Activated CD8-positive, alpha-beta memory T cell treated with anti-CD3 and anti-CD28 coated beads, Interleukin-2, amount 10 ng/mL, durations not matched to agents 7 days and 5 days (primary cell): Measurements from ENCODE around the gene HS6ST2. TPM values are rescaled to one million over a fixed set of nuclear protein-coding genes. Genes with fewer than 3 reads are reported as not detected.

ENCODE experiments used
- ATAC-seq: fragments of 150-1000 bp; cut with Tn5 transposase; one replicate; pipeline ENCODE4 v1.10.0; 2021; ENCODE audit warnings: moderate library complexity
- CTCF ChIA-PET: fragments of 350-600 bp; sonication (Branson Sonifier 250); formaldehyde crosslinking; loops from one replicate; lab custom pipeline; 2021; ENCODE audit warnings: antibody characterized with exemption; lab: Charles Lee
- DNase-seq: peaks from one replicate; pipeline ENCODE4 v3.0.0-alpha.2; 2020
- H3K27ac Mint-ChIP-seq: one replicate; pipeline ENCODE4 v1.8.0; 2021; ENCODE audit warnings: mild to moderate bottlenecking, mixed read lengths
- H3K27me3 Mint-ChIP-seq: one replicate; pipeline ENCODE4 v1.8.0; 2021; ENCODE audit warnings: mixed read lengths
- H3K36me3 Mint-ChIP-seq: one replicate; pipeline ENCODE4 v1.8.0; 2021; ENCODE audit warnings: mild to moderate bottlenecking, mixed read lengths
- H3K4me1 Mint-ChIP-seq: one replicate; pipeline ENCODE4 v1.8.0; 2021; ENCODE audit warnings: mixed read lengths
- H3K4me3 Mint-ChIP-seq: one replicate; pipeline ENCODE4 v1.8.0; 2021; ENCODE audit warnings: mild to moderate bottlenecking, moderate library complexity, mixed read lengths
- H3K9me3 Mint-ChIP-seq: one replicate; pipeline ENCODE4 v1.8.0; 2022; ENCODE audit warnings: low read depth, mixed read lengths
- total RNA-seq, 2 experiments: library from RNA; stranded (reverse); gene quantifications; one replicate each; pipeline ENCODE4 v1.2.3, GENCODE V29; 2021

The HS6ST2 gene
- total RNA-seq, 2 experiments from 2014 or later = 0.14 TPM; not detected in 1

DNA sequence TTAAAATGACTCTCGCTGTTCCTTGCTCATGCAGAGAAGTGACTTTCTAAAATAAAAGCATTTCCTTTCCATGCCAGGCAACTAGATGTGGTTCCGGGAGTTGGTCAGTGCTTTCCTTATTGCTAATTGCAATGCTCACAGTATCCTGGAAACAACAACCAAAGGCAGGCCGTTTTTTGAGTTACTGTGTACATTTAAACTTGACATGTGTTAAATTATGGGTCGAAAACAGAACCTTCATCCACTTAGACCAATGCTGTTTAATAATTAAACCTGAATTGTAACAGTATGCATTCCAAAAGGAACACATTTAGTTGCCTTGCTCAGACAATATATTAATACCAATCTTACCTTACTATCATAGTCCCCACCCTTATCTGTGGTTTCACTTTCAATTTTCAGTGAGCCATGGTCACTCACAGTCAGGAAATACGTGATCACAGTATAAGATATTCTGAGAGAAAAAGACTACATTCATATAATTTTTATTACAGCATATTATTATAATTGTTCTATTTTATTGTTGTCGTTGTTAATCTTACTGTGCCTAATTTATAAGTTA lies 102.6 kb downstream of the HS6ST2 start:
- Mint-ChIP-seq H3K4me1 (peaks cover 30% of the 10 kb centered on the region), H3K36me3 (peaks cover 7% of the 10 kb centered on the region)

DNA sequence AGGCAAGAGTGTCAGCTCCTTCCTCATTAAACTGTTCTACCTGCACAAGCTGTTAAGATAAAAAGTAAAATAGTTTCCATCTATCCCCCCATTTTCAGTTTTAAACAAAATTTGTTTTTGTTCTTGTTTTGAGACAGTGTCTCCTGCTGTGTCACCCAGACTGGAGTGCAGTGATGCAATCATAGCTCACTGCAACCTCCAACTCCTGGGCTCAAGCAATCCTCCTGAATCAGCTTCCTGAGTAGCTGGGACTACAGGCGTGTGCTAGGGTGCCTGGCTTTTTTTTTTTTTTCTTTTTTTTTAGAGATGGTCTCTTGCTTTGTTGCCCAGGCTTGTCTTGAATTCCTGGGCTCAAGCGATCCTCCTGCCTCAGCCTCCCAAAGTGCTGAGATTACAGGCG lies 105.4 kb downstream of the HS6ST2 start:
- peaks cover 9% of the 10 kb centered on the region for H3K4me1 Mint-ChIP-seq
- peaks cover 5% of the 10 kb centered on the region for H3K36me3 Mint-ChIP-seq
- CTCF ChIA-PET = no interaction called here
- peaks cover 3% of the 10 kb centered on the region for H3K9me3 Mint-ChIP-seq
- DNase-seq = no peak
- peaks cover 20% of the 10 kb centered on the region for H3K27me3 Mint-ChIP-seq
- H3K27ac Mint-ChIP-seq = no peak overlapping the region
- H3K4me3 Mint-ChIP-seq = no peak overlapping the region
- no peak for ATAC-seq

More for the DNA sequence above, 102.6 kb downstream of the HS6ST2 start:
- Mint-ChIP-seq H3K4me3 (no peak overlapping the region), H3K27me3 (peaks cover 6% of the 10 kb centered on the region), H3K27ac (no peak overlapping the region), H3K9me3 (peaks cover 3% of the 10 kb centered on the region)
- CTCF ChIA-PET = no interaction called here
- DNase-seq (no peak), ATAC-seq (no peak)

DNA sequence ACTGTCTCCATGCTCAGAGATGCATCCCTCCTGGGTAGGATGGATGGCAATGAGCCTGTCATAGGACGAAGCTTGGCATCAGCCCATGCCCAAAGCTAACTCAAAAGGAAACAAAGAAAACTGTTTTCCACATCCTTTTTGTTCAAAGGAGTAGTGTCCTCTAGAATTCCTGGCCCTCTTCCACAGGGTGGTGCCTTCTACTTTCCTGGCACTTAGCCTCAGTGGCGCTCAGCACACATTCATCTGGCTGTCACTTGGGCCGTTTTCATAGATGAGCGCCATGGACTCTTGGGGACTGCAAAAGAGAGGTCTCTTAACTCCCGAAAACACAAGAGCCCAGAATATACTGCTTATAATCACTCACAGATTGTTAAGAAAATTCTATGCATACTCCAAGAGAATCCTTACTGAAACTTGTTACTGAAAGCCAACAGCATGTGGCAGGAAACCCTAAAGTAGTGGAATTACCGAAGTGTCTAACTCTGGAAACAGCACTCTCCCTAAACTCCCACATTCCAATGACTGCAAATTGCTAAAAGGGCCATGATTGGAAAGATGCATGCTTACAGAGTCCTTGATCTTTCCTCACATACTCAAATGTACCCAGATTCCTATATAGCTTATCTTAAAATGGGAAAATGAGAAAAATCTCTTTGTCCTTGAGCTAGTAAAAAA lies 110.0 kb downstream of the HS6ST2 start:
- no peak for DNase-seq
- Mint-ChIP-seq H3K27ac (no peak overlapping the region), H3K9me3 (no peaks in the 10 kb centered on the region), H3K4me3 (no peak overlapping the region), H3K27me3 (peaks cover 23% of the 10 kb centered on the region), H3K36me3 (no peaks in the 10 kb centered on the region), H3K4me1 (no peaks in the 10 kb centered on the region)
- no peak for ATAC-seq
- CTCF ChIA-PET = no interaction called here

DNA sequence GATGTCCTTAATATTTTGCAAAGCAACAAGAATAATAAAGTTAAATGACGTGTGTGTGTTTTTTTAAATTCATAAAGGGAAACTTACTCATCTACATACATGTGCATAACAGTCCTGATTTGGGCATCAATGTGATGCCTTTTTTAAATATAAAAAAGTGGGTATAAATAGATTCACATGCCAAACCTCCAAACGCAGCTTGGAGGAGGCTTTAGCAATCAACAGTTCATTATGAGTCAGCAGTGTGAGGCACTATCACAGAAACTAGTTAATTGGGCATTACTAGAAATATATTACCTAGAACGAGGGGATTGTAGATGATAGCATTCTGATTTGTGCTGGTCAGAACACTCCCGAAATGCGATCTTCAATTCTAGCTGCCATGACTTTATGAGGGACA lies 115.1 kb downstream of the HS6ST2 start:
- Mint-ChIP-seq H3K4me3 (no peak overlapping the region), H3K27ac (no peak overlapping the region), H3K4me1 (no peaks in the 10 kb centered on the region), H3K27me3 (peaks cover 3% of the 10 kb centered on the region), H3K9me3 (no peaks in the 10 kb centered on the region), H3K36me3 (no peaks in the 10 kb centered on the region)
- no peak for DNase-seq
- ATAC-seq = no peak
- CTCF ChIA-PET = no interaction called here

DNA sequence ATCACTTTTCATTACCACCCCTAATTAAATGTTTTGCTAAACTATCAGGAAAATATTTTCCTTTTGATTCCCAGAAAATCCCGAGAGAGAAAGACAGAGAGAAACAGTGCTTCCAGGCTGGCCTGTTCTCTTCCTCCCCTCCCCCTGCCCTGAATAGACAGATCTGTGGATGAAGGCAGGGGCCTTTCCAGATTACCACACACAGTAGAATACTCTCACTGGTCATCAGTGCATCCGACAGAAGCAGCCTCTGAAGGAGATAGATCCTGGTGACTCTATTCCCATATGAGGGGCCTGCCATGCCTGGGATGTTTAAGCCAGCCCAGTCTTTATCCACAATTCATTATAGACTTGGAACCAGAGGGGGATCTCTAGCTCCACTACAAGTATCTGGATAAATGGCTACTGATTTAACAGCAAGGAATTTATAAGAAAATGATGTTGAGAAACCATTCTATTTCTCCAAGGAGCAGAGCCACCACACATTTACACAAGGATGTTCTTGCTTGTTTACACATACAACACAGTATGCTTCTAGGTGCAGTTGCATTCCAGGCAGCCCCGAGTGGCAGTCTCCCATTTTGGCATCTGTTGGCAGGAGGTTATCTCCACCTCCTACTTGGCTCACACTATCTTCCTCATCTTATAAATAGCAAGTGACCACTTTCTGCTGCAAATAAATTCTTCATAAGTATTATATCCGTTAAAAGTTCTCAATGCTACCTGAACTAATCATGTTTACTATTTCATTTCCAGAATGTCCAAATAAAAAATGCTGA lies 115.8 kb downstream of the HS6ST2 start:
- Mint-ChIP-seq H3K4me1 (no peaks in the 10 kb centered on the region), H3K27ac (no peak overlapping the region), H3K9me3 (no peaks in the 10 kb centered on the region), H3K4me3 (no peak overlapping the region), H3K27me3 (peaks cover 3% of the 10 kb centered on the region), H3K36me3 (no peaks in the 10 kb centered on the region)
- no peak for DNase-seq
- no peak for ATAC-seq
- CTCF ChIA-PET = no interaction called here

DNA sequence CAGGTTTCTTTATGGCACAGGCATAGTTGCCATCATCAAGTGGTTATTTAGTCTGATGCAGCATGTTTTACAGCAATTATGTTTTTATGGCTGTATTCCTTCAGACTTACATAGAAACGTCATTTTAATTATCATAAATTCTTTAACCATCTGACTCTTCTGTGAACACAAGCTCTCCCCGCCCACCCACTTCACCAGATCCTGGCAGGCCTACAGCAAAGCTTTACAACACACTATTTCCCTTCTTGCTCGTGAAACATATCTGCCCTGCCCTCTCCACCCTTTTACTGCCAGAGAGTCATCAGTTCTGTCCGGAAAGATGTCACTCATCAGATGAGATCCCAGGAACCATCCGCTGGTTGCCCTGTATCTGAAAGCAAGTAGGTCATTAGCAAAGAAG lies 120.5 kb downstream of the HS6ST2 start:
- DNase-seq = no peak
- CTCF ChIA-PET = no interaction called here
- Mint-ChIP-seq H3K36me3 (no peaks in the 10 kb centered on the region), H3K27ac (no peak overlapping the region), H3K4me1 (no peaks in the 10 kb centered on the region), H3K4me3 (no peak overlapping the region), H3K27me3 (peaks cover 7% of the 10 kb centered on the region), H3K9me3 (no peaks in the 10 kb centered on the region)
- no peak for ATAC-seq

DNA sequence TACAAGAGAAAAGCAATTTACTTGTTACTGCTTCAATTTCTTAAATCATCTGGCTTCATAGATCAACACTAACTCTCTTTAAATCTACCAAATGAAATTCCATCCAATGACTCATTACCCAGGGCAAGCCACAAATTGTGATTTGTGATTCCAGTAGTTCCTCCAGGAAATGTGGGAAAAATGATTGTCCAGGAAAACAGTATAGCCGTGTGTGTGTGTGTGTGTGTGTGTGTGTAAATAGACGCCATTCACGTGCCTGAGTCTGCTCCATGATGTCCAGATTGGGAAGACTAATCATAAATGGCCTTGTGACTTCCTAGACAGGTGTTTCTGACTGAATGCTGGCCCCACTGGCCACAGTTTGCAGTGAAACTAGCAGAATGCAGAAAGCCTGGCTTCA lies 121.3 kb downstream of the HS6ST2 start:
- ATAC-seq (no peak), DNase-seq (no peak)
- no peaks in the 10 kb centered on the region for H3K4me1 Mint-ChIP-seq
- H3K36me3 Mint-ChIP-seq = no peaks in the 10 kb centered on the region
- no peak overlapping the region for H3K4me3 Mint-ChIP-seq
- no peak overlapping the region for H3K27ac Mint-ChIP-seq
- peaks cover 7% of the 10 kb centered on the region for H3K27me3 Mint-ChIP-seq
- H3K9me3 Mint-ChIP-seq = no peaks in the 10 kb centered on the region
- CTCF ChIA-PET = no interaction called here

DNA sequence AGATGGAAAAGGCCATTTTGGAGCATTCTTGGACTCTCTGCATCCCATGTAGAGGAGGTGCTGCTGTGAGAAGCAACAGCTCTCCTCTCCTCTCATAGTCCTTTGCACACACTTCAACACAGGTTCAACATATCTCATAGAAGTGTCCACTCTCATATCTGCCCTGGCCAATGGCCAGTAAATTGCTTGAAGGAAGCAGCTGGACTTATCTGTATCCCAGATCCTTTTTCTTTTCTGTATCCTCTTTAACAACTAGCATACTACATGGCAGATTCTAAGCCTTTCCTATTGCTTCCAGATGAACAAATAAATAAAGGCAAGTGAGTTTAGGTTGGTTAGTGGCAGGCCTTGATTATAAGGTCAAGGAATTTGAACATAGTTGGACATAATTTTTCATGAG lies 122.0 kb downstream of the HS6ST2 start:
- H3K9me3 Mint-ChIP-seq = no peaks in the 10 kb centered on the region
- no peak overlapping the region for H3K4me3 Mint-ChIP-seq
- H3K4me1 Mint-ChIP-seq = no peaks in the 10 kb centered on the region
- DNase-seq (no peak), ATAC-seq (no peak)
- H3K36me3 Mint-ChIP-seq = no peaks in the 10 kb centered on the region
- H3K27me3 Mint-ChIP-seq = peaks cover 7% of the 10 kb centered on the region
- H3K27ac Mint-ChIP-seq = no peak overlapping the region
- CTCF ChIA-PET = no interaction called here

DNA sequence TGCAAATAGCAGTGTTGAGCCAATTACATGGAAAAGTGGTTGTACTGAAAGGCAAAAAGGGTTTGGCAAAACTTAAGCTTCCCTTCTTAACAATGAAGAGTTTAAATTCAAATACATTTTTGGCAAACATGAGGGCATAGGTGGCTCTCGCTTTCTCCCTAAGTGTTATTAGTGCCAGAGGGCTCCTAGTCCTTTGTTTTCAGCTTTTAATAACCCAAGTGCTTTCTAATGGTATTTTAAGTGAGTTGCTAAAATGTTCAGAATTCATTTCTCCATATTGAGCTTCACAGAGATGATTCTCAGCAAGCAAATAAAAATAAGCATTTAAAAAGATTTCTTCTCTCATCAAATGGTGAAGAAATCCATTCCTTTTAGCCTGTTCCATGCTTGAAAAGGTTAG lies 123.7 kb downstream of the HS6ST2 start:
- Mint-ChIP-seq H3K4me1 (no peaks in the 10 kb centered on the region), H3K4me3 (no peak overlapping the region), H3K27ac (no peak overlapping the region), H3K36me3 (no peaks in the 10 kb centered on the region), H3K27me3 (peaks cover 7% of the 10 kb centered on the region), H3K9me3 (no peaks in the 10 kb centered on the region)
- CTCF ChIA-PET = no interaction called here
- no peak for ATAC-seq
- DNase-seq = no peak

DNA sequence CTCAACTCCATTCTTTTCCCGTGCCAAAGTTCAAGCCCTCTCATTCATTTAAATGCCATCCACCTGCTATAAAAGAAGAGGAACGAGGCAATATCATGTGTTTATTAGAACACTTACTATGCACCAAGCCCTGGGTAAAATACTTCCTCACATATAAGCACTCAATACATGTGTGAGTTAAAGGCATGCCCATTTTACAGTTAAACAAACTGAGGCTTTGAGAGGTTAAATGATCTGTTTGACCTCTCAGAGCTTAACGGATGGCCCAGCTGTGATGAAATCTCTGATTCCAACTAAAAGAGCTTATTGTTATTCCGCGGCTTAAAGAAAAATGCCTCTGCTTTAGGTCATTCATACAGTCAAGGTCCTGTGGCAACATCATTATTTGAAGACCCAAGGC lies 124.3 kb downstream of the HS6ST2 start:
- H3K27me3 Mint-ChIP-seq = peaks cover 7% of the 10 kb centered on the region
- no peak overlapping the region for H3K4me3 Mint-ChIP-seq
- no peaks in the 10 kb centered on the region for H3K4me1 Mint-ChIP-seq
- CTCF ChIA-PET = no interaction called here
- H3K36me3 Mint-ChIP-seq = no peaks in the 10 kb centered on the region
- H3K27ac Mint-ChIP-seq = no peak overlapping the region
- no peak for DNase-seq
- ATAC-seq = no peak
- H3K9me3 Mint-ChIP-seq = no peaks in the 10 kb centered on the region

DNA sequence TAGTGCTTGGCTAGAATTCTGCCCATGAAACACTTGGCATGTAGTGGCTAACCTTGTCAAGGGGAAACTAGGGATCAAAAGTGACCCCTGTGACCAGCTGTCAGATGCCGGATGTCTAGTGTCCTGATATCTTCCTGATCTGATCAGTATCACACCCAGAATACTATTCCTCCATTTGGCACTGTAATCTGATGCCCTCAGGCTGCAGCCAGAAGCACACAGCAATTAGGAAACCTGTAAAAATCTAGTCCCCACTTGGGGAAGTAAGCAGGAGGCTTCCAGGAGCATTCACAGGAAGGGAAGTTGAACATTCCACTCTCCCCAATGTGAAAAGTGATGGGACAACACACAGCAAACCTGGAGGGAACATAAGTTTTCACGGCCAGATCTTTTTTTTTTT lies 125.1 kb downstream of the HS6ST2 start:
- no peak overlapping the region for H3K27ac Mint-ChIP-seq
- no peak overlapping the region for H3K4me3 Mint-ChIP-seq
- peaks cover 7% of the 10 kb centered on the region for H3K27me3 Mint-ChIP-seq
- H3K4me1 Mint-ChIP-seq = no peaks in the 10 kb centered on the region
- DNase-seq = no peak
- CTCF ChIA-PET = no interaction called here
- H3K36me3 Mint-ChIP-seq = no peaks in the 10 kb centered on the region
- H3K9me3 Mint-ChIP-seq = no peaks in the 10 kb centered on the region
- no peak for ATAC-seq

DNA sequence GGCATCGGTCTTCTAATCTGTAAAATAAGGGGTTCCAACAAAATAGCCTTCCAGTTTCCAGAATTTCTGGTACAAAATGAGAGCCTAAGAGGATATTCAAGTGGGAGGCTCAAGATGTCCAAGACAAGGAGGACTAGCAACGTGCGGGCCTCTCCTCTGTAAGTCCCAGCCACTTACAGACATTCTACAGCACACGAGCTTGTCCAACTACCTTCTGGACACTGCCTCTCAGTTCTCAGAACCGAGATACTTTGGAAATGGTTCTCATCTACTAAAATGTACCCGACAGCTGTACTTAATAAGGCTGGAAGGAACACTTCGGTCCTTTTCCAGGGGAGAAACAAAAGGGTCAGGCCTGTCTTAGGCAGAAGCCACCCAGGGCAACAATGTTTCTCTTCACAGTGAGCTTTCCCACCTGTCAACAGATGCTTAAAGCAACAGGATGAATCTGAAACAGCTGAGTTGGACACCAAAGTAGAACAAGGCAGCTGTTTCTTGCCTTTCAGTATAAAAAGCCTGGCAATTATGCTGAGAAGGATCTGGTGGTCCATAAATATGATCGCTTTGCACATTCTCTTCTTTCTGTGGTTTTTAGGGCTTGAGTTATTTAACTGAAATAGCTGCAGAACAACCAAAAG lies 127.0 kb downstream of the HS6ST2 start:
- Mint-ChIP-seq H3K27ac (no peak overlapping the region), H3K4me1 (no peaks in the 10 kb centered on the region), H3K4me3 (no peak overlapping the region), H3K9me3 (no peaks in the 10 kb centered on the region), H3K36me3 (no peaks in the 10 kb centered on the region), H3K27me3 (peaks cover 2% of the 10 kb centered on the region)
- ATAC-seq (no peak), DNase-seq (no peak)
- CTCF ChIA-PET = no interaction called here

DNA sequence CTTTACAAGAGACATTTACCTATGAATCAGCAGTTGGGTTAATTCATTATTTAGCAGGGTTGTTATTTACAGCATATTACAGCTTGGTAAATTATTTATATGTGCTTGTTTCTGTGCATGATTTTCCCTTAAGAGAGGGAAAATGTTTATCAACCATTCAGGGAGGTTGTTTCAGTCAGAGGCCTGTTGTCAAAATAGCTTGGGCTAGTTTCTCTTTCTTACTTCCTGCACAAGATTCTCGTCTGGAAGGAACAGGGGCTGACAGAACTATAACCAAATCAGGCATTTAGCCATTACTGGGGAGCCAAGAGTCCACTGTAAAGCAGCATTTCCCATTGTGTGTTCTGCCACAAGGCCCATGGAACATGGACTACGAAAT lies 135.8 kb downstream of the HS6ST2 start:
- Mint-ChIP-seq H3K27me3 (no peaks in the 10 kb centered on the region), H3K4me3 (no peak overlapping the region), H3K4me1 (no peaks in the 10 kb centered on the region), H3K9me3 (no peaks in the 10 kb centered on the region), H3K36me3 (no peaks in the 10 kb centered on the region), H3K27ac (no peak overlapping the region)
- DNase-seq (no peak), ATAC-seq (no peak)
- CTCF ChIA-PET = no interaction called here
